ENCODE measurements around the gene CDC23. TPM values are rescaled to one million over a fixed set of nuclear protein-coding genes. Genes with fewer than 3 reads are reported as not detected.

Gene CDC23
- total RNA-seq, 1 donor from 2014 or later = 48.0 TPM

- H3K36me3 Mint-ChIP-seq (ENCODE audit: low read depth) = peaks cover 66% of the 10 kb centered on the region
- intact Hi-C loops (cut with micrococcal nuclease) = no loop called here
- no peaks in the 10 kb centered on the region for H3K9me3 Mint-ChIP-seq
- H3K4me3 Mint-ChIP-seq = no peak overlapping the region
- H3K27ac Mint-ChIP-seq = no peak overlapping the region
- H3K27me3 Mint-ChIP-seq (ENCODE audit: insufficient read depth) = no peaks in the 10 kb centered on the region
- H3K4me1 Mint-ChIP-seq (ENCODE audit: low read depth) = peaks cover 5% of the 10 kb centered on the region
- no peak for DNase-seq (ENCODE audit: low spot score)
These were observed 27.1 kb downstream of the CDC23 start for GRCh38 chr5:138186002-138186447.

GRCh38 chr5:138182808-138183207 is 30.3 kb downstream of the CDC23 start:
- no peaks in the 10 kb centered on the region for H3K27me3 Mint-ChIP-seq (ENCODE audit: insufficient read depth)
- H3K36me3 Mint-ChIP-seq (ENCODE audit: low read depth) = peaks cover 52% of the 10 kb centered on the region
- peaks cover 8% of the 10 kb centered on the region for H3K4me1 Mint-ChIP-seq (ENCODE audit: low read depth)
- no peaks in the 10 kb centered on the region for H3K9me3 Mint-ChIP-seq
- intact Hi-C loops (cut with micrococcal nuclease) = no loop called here
- no peak overlapping the region for H3K4me3 Mint-ChIP-seq
- no peak for DNase-seq (ENCODE audit: low spot score)
- H3K27ac Mint-ChIP-seq = no peak overlapping the region

GRCh38 chr5:138180841-138181240 is 32.3 kb downstream of the CDC23 start:
- H3K36me3 Mint-ChIP-seq (ENCODE audit: low read depth) = peaks cover 40% of the 10 kb centered on the region
- H3K27ac Mint-ChIP-seq = no peak overlapping the region
- no peak overlapping the region for H3K4me3 Mint-ChIP-seq
- H3K4me1 Mint-ChIP-seq (ENCODE audit: low read depth) = peaks cover 8% of the 10 kb centered on the region
- intact Hi-C loops (cut with micrococcal nuclease) = loop anchor here (1.0 to 2.0 kb wide), 5 partner anchors 102 to 368 kb away; partner anchors contain the start of gene KDM3B
- H3K9me3 Mint-ChIP-seq = no peaks in the 10 kb centered on the region
- no peaks in the 10 kb centered on the region for H3K27me3 Mint-ChIP-seq (ENCODE audit: insufficient read depth)
- DNase-seq (ENCODE audit: low spot score) = no peak

GRCh38 chr5:138180183-138180782 is 32.8 kb downstream of the CDC23 start:
- no peak overlapping the region for H3K4me3 Mint-ChIP-seq
- no peaks in the 10 kb centered on the region for H3K9me3 Mint-ChIP-seq
- DNase-seq (ENCODE audit: low spot score) = peak; percentile 16
- peak overlapping the region; percentile 59 for H3K27ac Mint-ChIP-seq
- H3K4me1 Mint-ChIP-seq (ENCODE audit: low read depth) = peaks cover 8% of the 10 kb centered on the region
- H3K27me3 Mint-ChIP-seq (ENCODE audit: insufficient read depth) = no peaks in the 10 kb centered on the region
- H3K36me3 Mint-ChIP-seq (ENCODE audit: low read depth) = peaks cover 39% of the 10 kb centered on the region
- intact Hi-C loops (cut with micrococcal nuclease) = loop anchor here (1.0 to 2.0 kb wide), 5 partner anchors 103 to 369 kb away; partner anchors contain the start of gene KDM3B

- peaks cover 8% of the 10 kb centered on the region for H3K4me1 Mint-ChIP-seq (ENCODE audit: low read depth)
- intact Hi-C loops (cut with micrococcal nuclease) = loop anchor here (2.0 kb wide), 1 partner anchor 313 kb away; no protein-coding TSS in a partner anchor
- H3K27ac Mint-ChIP-seq = no peak overlapping the region
- no peaks in the 10 kb centered on the region for H3K9me3 Mint-ChIP-seq
- H3K4me3 Mint-ChIP-seq = no peak overlapping the region
- DNase-seq (ENCODE audit: low spot score) = no peak
- H3K27me3 Mint-ChIP-seq (ENCODE audit: insufficient read depth) = no peaks in the 10 kb centered on the region
- peaks cover 35% of the 10 kb centered on the region for H3K36me3 Mint-ChIP-seq (ENCODE audit: low read depth)
These were observed 33.8 kb downstream of the CDC23 start for GRCh38 chr5:138179277-138179857.

- Mint-ChIP-seq H3K27me3 (ENCODE audit: insufficient read depth) (no peaks in the 10 kb centered on the region), H3K27ac (peak within 1 kb of the TSS; percentile 61), H3K4me3 (no peak within 1 kb of the TSS), H3K9me3 (no peaks in the 10 kb centered on the region), H3K36me3 (ENCODE audit: low read depth) (peaks cover 33% of the 10 kb centered on the region), H3K4me1 (ENCODE audit: low read depth) (peaks cover 11% of the 10 kb centered on the region)
- DNase-seq (ENCODE audit: low spot score) = peak; percentile 87
- intact Hi-C loops (cut with micrococcal nuclease) = loop anchor here (1.0 to 2.0 kb wide), 10 partner anchors 35 to 397 kb away; partner anchors contain the start of genes CDC23, CDC25C, ETF1 and HSPA9
These were observed 34.4 kb downstream of the CDC23 start, which contains the start of the genes BRD8 and KIF20A for GRCh38 chr5:138178516-138179276. TSS of gene BRD8 (minus strand) at chr5:138178630. CDS start at chr5:138178614, 16 bp downstream. TSS of gene KIF20A (plus strand) at chr5:138179112. CDS start at chr5:138179681, 569 bp downstream.

GRCh38 chr5:138177941-138178515 is 35.1 kb downstream of the CDC23 start:
- Mint-ChIP-seq H3K27me3 (ENCODE audit: insufficient read depth) (no peaks in the 10 kb centered on the region), H3K9me3 (no peaks in the 10 kb centered on the region), H3K27ac (no peak overlapping the region), H3K36me3 (ENCODE audit: low read depth) (peaks cover 29% of the 10 kb centered on the region), H3K4me1 (ENCODE audit: low read depth) (peaks cover 15% of the 10 kb centered on the region), H3K4me3 (no peak overlapping the region)
- peak; percentile 22 for DNase-seq (ENCODE audit: low spot score)
- intact Hi-C loops (cut with micrococcal nuclease) = loop anchor here (1.0 to 2.0 kb wide), 10 partner anchors 35 to 397 kb away; partner anchors contain the start of genes CDC23, CDC25C, ETF1 and HSPA9

GRCh38 chr5:138170299-138170698 is 42.8 kb downstream of the CDC23 start:
- no peaks in the 10 kb centered on the region for H3K9me3 Mint-ChIP-seq
- peaks cover 6% of the 10 kb centered on the region for H3K4me1 Mint-ChIP-seq (ENCODE audit: low read depth)
- H3K36me3 Mint-ChIP-seq (ENCODE audit: low read depth) = peaks cover 63% of the 10 kb centered on the region
- intact Hi-C loops (cut with micrococcal nuclease) = no loop called here
- no peak overlapping the region for H3K27ac Mint-ChIP-seq
- H3K4me3 Mint-ChIP-seq = no peak overlapping the region
- no peak for DNase-seq (ENCODE audit: low spot score)
- no peaks in the 10 kb centered on the region for H3K27me3 Mint-ChIP-seq (ENCODE audit: insufficient read depth)

GRCh38 chr5:138169124-138169523 is 44.0 kb downstream of the CDC23 start:
- H3K27me3 Mint-ChIP-seq (ENCODE audit: insufficient read depth) = no peaks in the 10 kb centered on the region
- H3K4me1 Mint-ChIP-seq (ENCODE audit: low read depth) = peaks cover 6% of the 10 kb centered on the region
- H3K9me3 Mint-ChIP-seq = no peaks in the 10 kb centered on the region
- H3K27ac Mint-ChIP-seq = no peak overlapping the region
- no peak overlapping the region for H3K4me3 Mint-ChIP-seq
- no peak for DNase-seq (ENCODE audit: low spot score)
- intact Hi-C loops (cut with micrococcal nuclease) = no loop called here
- H3K36me3 Mint-ChIP-seq (ENCODE audit: low read depth) = peaks cover 68% of the 10 kb centered on the region

GRCh38 chr5:138163721-138164120 is 49.4 kb downstream of the CDC23 start:
- no peak for DNase-seq (ENCODE audit: low spot score)
- intact Hi-C loops (cut with micrococcal nuclease) = no loop called here
- peaks cover 74% of the 10 kb centered on the region for H3K36me3 Mint-ChIP-seq (ENCODE audit: low read depth)
- H3K4me3 Mint-ChIP-seq = no peak overlapping the region
- H3K4me1 Mint-ChIP-seq (ENCODE audit: low read depth) = no peaks in the 10 kb centered on the region
- H3K27me3 Mint-ChIP-seq (ENCODE audit: insufficient read depth) = no peaks in the 10 kb centered on the region
- no peaks in the 10 kb centered on the region for H3K9me3 Mint-ChIP-seq
- no peak overlapping the region for H3K27ac Mint-ChIP-seq

- Mint-ChIP-seq H3K9me3 (no peaks in the 10 kb centered on the region), H3K27me3 (ENCODE audit: insufficient read depth) (no peaks in the 10 kb centered on the region), H3K27ac (no peak overlapping the region), H3K4me3 (no peak overlapping the region), H3K36me3 (ENCODE audit: low read depth) (peaks cover 58% of the 10 kb centered on the region), H3K4me1 (ENCODE audit: low read depth) (no peaks in the 10 kb centered on the region)
- no peak for DNase-seq (ENCODE audit: low spot score)
- intact Hi-C loops (cut with micrococcal nuclease) = no loop called here
These were observed 52.4 kb downstream of the CDC23 start for GRCh38 chr5:138160706-138161105.

- Mint-ChIP-seq H3K4me1 (ENCODE audit: low read depth) (no peaks in the 10 kb centered on the region), H3K27me3 (ENCODE audit: insufficient read depth) (no peaks in the 10 kb centered on the region), H3K4me3 (no peak overlapping the region), H3K36me3 (ENCODE audit: low read depth) (peaks cover 49% of the 10 kb centered on the region), H3K9me3 (no peaks in the 10 kb centered on the region), H3K27ac (no peak overlapping the region)
- no peak for DNase-seq (ENCODE audit: low spot score)
- intact Hi-C loops (cut with micrococcal nuclease) = no loop called here
These were observed 53.5 kb downstream of the CDC23 start for GRCh38 chr5:138159666-138160065.
